ENCODE results near the gene OLFM1. TPM values are rescaled to one million over a fixed set of nuclear protein-coding genes. Genes with fewer than 3 reads are reported as not detected.

OLFM1 gene
- total and polyA plus RNA-seq, 2 donors (not counting 1 experiment from before 2014, with no cell fraction given) = 0.07 TPM; not detected in 1

DNA sequence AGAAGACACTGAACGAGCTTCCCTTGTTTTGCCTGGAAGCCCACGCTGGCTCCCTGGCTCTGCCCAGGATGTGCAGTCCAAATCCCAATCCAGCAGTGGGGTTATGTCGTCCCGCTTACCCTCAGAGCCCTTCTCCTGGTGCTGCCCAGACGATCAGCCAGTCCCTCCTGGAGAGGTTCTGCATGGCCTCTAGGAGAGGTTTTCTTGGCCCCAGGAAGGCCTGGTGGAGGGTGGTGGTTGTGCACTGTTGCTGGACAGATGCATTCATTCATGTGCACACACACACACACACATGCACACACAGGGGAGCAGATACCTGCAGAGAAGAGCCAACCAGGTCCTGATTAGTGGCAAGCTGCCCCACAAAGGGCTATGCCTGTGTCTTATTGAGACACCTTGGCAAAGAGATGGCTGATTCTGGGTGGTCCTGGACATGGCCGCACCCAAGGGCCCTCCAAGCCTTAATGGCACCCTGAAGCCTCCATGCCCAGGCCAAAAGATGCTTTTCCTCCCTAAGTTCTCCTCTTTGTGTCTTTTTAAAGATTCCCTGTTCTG lies 10.5 kb upstream of the OLFM1 start:
- H3K4me1 ChIP-seq (ENCODE audit: control insufficient read depth in 2 of 2, insufficient read depth in 2 of 2, low read length in 2 of 2) = no peaks in the 10 kb centered on the region
- Mint-ChIP-seq H3K9me3 (ENCODE audit: insufficient read depth) (no peaks in the 10 kb centered on the region), H3K4me1 (no peaks in the 10 kb centered on the region), H3K4me3 (no peak overlapping the region), H3K27ac (no peak overlapping the region), H3K27me3 (peaks cover 30% of the 10 kb centered on the region)
- ChIA-PET CTCF (no interaction called here), POLR2A (no interaction called here)
- intact Hi-C loops (cut with micrococcal nuclease) = no loop called here
- H3K27me3 ChIP-seq (replicated peaks in 1 of 4; ENCODE audit: control extremely low read depth in 1 of 4, control insufficient read depth in 3 of 4, insufficient read depth in 4 of 4, low read length in 3 of 4) = peaks cover 0 to 22% (median under 1%) of the 10 kb centered on the region in 4 experiments
- no peak for TF ChIP-seq CTCF (IDR thresholded peaks at IDR 0.05)
- TF ChIP-seq EZH2 (IDR thresholded peaks at IDR 0.05; ENCODE audit: borderline replicate concordance, insufficient read depth, low read depth, low read length, poor library complexity, severe bottlenecking) = no peak
- no peak overlapping the region for H2AFZ ChIP-seq (ENCODE audit: insufficient read depth, low read depth, low read length, poor library complexity, severe bottlenecking)
- no peak for DNase-seq
- H3K4me2 ChIP-seq (replicated peaks; ENCODE audit: low read depth, low read length, poor library complexity, severe bottlenecking) = no peak overlapping the region
- H3K4me3 ChIP-seq (ENCODE audit: control extremely low read depth in 1 of 5, extremely low read depth in 1 of 5, insufficient read depth in 1 of 5, low read depth in 2 of 5, low read length in 4 of 5) = no peak overlapping the region
- peaks cover 0 to 16% (median 0%) of the 10 kb centered on the region in 3 donors for H3K9me3 ChIP-seq (ENCODE audit: control extremely low read depth in 1 of 3, control insufficient read depth in 2 of 3, insufficient read depth in 1 of 3, low read length in 2 of 3)
- H3K79me2 ChIP-seq (ENCODE audit: control insufficient read depth, insufficient read depth, low read length) = no peaks in the 10 kb centered on the region
- no peaks in the 10 kb centered on the region for H3K36me3 ChIP-seq (replicated peaks in 1 of 2; ENCODE audit: control extremely low read depth in 1 of 2, control insufficient read depth in 1 of 2, extremely low read depth in 1 of 2, insufficient read depth in 2 of 2, low read length in 1 of 2)
- H3K9ac ChIP-seq (ENCODE audit: low read length) = no peak overlapping the region
- ATAC-seq (ENCODE audit: low read depth) = no peak
- H3K27ac ChIP-seq (ENCODE audit: low read length in 2 of 2) = no peak overlapping the region
- H4K20me1 ChIP-seq (ENCODE audit: control insufficient read depth, insufficient read depth, low read length, poor library complexity, severe bottlenecking) = no peaks in the 10 kb centered on the region
- 82% methylated on average over 5 of the region's 6 CpGs for WGBS (ENCODE audit: insufficient coverage)

- ATAC-seq (ENCODE audit: low read depth) = no peak
- H3K79me2 ChIP-seq (ENCODE audit: control insufficient read depth, insufficient read depth, low read length) = no peaks in the 10 kb centered on the region
- H3K9ac ChIP-seq (ENCODE audit: low read length) = no peak overlapping the region
- H3K27ac ChIP-seq (ENCODE audit: low read length in 2 of 2) = no peak overlapping the region
- POLR2A ChIA-PET = no interaction called here
- peaks cover 30% of the 10 kb centered on the region for H3K27me3 Mint-ChIP-seq
- TF ChIP-seq CTCF (IDR thresholded peaks at IDR 0.05) (no peak), EZH2 (IDR thresholded peaks at IDR 0.05; ENCODE audit: borderline replicate concordance, insufficient read depth, low read depth, low read length, poor library complexity, severe bottlenecking) (no peak)
- no peak overlapping the region for H3K4me2 ChIP-seq (replicated peaks; ENCODE audit: low read depth, low read length, poor library complexity, severe bottlenecking)
- no peaks in the 10 kb centered on the region for H3K4me1 ChIP-seq (ENCODE audit: control insufficient read depth in 2 of 2, insufficient read depth in 2 of 2, low read length in 2 of 2)
- H3K27ac Mint-ChIP-seq = no peak overlapping the region
- CTCF ChIA-PET = no interaction called here
- peaks cover 0 to 22% (median under 1%) of the 10 kb centered on the region in 4 experiments for H3K27me3 ChIP-seq (replicated peaks in 1 of 4; ENCODE audit: control extremely low read depth in 1 of 4, control insufficient read depth in 3 of 4, insufficient read depth in 4 of 4, low read length in 3 of 4)
- no peak overlapping the region for H3K4me3 Mint-ChIP-seq
- H2AFZ ChIP-seq (ENCODE audit: insufficient read depth, low read depth, low read length, poor library complexity, severe bottlenecking) = no peak overlapping the region
- no peaks in the 10 kb centered on the region for H3K9me3 Mint-ChIP-seq (ENCODE audit: insufficient read depth)
- 30% methylated on average over 10 of the region's 12 CpGs for WGBS (ENCODE audit: insufficient coverage)
- no peaks in the 10 kb centered on the region for H3K36me3 ChIP-seq (replicated peaks in 1 of 2; ENCODE audit: control extremely low read depth in 1 of 2, control insufficient read depth in 1 of 2, extremely low read depth in 1 of 2, insufficient read depth in 2 of 2, low read length in 1 of 2)
- intact Hi-C loops (cut with micrococcal nuclease) = no loop called here
- no peaks in the 10 kb centered on the region for H3K4me1 Mint-ChIP-seq
- no peaks in the 10 kb centered on the region for H4K20me1 ChIP-seq (ENCODE audit: control insufficient read depth, insufficient read depth, low read length, poor library complexity, severe bottlenecking)
- H3K4me3 ChIP-seq (ENCODE audit: control extremely low read depth in 1 of 5, extremely low read depth in 1 of 5, insufficient read depth in 1 of 5, low read depth in 2 of 5, low read length in 4 of 5) = no peak overlapping the region
- H3K9me3 ChIP-seq (ENCODE audit: control extremely low read depth in 1 of 3, control insufficient read depth in 2 of 3, insufficient read depth in 1 of 3, low read length in 2 of 3) = peaks cover 0 to 17% (median 0%) of the 10 kb centered on the region in 3 donors
- no peak for DNase-seq
These were observed 9.8 kb upstream of the OLFM1 start for GRCh38 chr9:135077497-135078200.
